IPS-18a (cell line): Measurements from ENCODE around the gene RARRES2.
A peak's percentile ranks its signal among the peaks of the same experiment; 100 is the strongest.

ENCODE experiments used
- H3K27ac ChIP-seq: one replicate; pipeline ENCODE4 v1.5.1; 2013; ENCODE audit warnings: low read length
- H3K27me3 ChIP-seq: one replicate; pipeline ENCODE4 v1.6.1; 2013; ENCODE audit warnings: mild to moderate bottlenecking, low read length; ENCODE audit not compliant: control insufficient read depth, insufficient read depth
- H3K36me3 ChIP-seq: one replicate; pipeline ENCODE4 v1.6.1; 2013; ENCODE audit warnings: low read depth, low read length; ENCODE audit not compliant: control insufficient read depth
- H3K4me1 ChIP-seq: one replicate; pipeline ENCODE4 v1.6.1; 2013; ENCODE audit warnings: low read depth, low read length; ENCODE audit not compliant: control insufficient read depth
- H3K4me3 ChIP-seq: one replicate; pipeline ENCODE4 v1.5.1; 2013; ENCODE audit warnings: low read length
- H3K9ac ChIP-seq: one replicate; pipeline ENCODE4 v1.6.1; 2013; ENCODE audit warnings: mild to moderate bottlenecking, low read length, moderate library complexity
- H3K9me3 ChIP-seq: one replicate; pipeline ENCODE4 v1.6.1; 2013; ENCODE audit warnings: low read depth, low read length; ENCODE audit not compliant: control insufficient read depth

RARRES2 gene

DNA sequence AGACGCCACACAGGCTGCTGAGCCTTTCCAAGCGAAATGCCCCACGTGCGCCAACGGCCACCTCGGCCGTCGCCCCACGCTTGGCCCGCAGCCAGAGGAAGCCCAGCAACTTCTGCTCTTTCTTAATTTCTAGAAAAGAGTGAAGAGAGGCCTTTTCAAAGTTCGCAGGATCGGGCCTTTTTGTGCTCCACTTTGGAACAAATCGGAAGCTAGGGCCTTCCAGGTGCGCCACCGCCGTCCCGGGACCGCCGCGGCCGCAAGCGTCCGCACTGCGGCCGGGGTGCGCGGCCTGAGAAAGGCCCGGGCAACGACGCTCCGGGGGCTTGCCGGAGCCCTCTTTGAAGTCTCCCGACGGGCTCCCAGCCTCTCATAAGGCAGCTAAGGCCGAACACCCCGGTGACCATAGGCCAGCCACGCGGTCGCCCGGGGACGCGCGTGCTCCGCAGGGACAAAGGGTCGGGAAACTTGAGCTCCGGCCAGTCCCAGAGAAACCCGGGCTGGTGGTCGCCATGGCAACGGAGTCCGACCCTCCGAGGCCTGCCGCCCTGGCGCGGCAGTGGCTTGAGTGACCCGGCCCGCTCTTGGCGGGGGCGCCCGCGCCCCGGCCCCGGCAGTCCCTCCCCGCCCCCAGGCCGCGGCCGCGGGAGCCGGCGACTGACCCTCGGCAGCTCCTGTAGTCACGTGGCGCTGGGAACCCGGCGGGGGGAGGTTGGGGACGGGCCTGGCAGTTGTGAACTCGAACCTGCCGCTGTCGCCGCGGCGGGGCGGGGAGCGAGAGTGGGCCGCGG is 26.9 kb upstream of the RARRES2 start, which contains the start of gene REPIN1:
TSS of gene REPIN1 (plus strand) at position 727 of the 788 bp plus-strand sequence. CDS start 890 bp downstream, outside the sequence.
- Histone ChIP-seq H3K9ac (peak within 1 kb of the TSS; percentile 92), H3K36me3 (peaks cover 28% of the 10 kb centered on the region), H3K9me3 (no peaks in the 10 kb centered on the region), H3K27ac (peak within 1 kb of the TSS; percentile 98), H3K27me3 (no peaks in the 10 kb centered on the region), H3K4me1 (peaks cover 30% of the 10 kb centered on the region), H3K4me3 (peak within 1 kb of the TSS; percentile 96)

DNA sequence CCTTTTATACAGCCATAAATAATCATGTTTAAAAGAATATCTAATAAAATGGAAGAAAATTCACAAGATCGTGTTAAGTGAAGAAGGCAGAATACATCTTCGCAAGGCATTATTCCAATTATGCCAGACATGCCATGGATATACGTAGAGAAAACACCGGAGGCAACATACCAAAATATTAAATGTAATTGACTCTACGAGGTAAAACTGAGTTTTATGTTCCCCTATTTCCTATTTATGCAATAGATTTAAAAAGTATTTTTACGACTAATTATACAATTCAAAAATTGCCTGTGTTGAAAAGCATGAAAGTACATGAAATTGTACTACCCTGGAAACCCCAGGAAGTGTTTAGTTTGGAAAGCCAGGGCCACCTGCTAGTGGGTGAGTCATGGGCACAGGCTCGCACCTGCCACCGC is 26.3 kb upstream of the RARRES2 start:
- Histone ChIP-seq H3K9me3 (no peaks in the 10 kb centered on the region), H3K27me3 (no peaks in the 10 kb centered on the region), H3K4me1 (peaks cover 35% of the 10 kb centered on the region), H3K27ac (peak overlapping the region; percentile 76), H3K9ac (peak overlapping the region; percentile 92), H3K4me3 (peak overlapping the region; percentile 96), H3K36me3 (peaks cover 22% of the 10 kb centered on the region)

DNA sequence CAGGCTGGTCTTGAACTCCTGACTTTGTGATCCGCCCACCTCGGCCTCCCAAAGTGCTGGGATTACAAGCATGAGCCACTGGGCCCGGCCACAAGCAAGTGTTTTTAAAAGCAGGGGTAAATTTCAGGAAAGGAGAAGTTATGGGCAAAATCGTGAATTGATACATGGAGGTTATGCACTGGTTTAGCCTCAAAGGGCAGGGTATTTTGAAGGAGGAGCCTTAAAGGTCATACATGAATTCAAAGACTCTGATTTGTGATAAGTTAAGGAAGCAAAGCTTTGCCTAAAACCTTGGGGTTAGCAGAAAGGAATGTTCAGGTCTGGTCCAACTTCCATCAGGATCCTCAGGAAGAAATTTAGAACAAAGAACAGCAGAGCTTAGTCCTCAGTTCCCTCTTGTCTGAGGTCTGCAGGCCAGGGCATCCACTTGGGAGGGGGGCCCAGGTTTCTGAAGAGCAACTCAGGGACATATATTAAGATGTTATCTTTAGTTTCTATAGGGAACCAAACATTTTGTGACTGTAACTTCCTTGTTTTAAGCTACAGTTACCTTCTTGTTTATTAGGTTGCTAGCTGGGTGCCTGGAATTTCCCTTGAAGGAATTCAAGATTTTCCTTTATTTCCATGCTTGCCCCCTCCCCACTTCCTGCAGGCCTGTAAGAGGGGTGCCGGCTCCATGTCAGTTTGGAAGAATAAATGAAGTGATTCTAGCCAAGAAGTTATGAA is 24.4 kb upstream of the RARRES2 start:
- Histone ChIP-seq H3K9ac (no peak overlapping the region), H3K4me1 (peaks cover 51% of the 10 kb centered on the region), H3K36me3 (peaks cover 10% of the 10 kb centered on the region), H3K27ac (peak overlapping the region; percentile 2), H3K9me3 (no peaks in the 10 kb centered on the region), H3K4me3 (no peak overlapping the region), H3K27me3 (no peaks in the 10 kb centered on the region)

DNA sequence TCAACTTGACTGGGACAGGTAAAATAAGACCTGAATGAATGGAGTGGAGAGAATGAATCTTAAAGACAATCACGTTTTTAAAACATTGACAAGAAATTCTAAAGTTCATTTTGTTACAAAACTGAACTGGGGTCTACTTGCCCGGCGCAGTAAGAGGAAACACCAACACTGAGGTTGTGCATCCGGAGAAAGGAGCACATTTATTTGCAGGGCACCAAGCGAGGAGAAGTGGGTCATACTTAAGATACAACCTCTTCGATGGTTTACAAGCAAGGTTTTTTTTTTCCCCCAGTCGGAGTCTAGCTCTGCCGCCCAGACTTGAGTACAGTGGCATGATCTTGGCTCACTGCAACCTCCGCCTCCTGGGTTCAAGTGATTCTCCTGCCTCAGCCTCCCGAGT is 23.8 kb upstream of the RARRES2 start:
- Histone ChIP-seq H3K4me1 (peaks cover 46% of the 10 kb centered on the region), H3K4me3 (no peak overlapping the region), H3K36me3 (peaks cover 5% of the 10 kb centered on the region), H3K9ac (no peak overlapping the region), H3K27me3 (no peaks in the 10 kb centered on the region), H3K9me3 (no peaks in the 10 kb centered on the region), H3K27ac (no peak overlapping the region)

DNA sequence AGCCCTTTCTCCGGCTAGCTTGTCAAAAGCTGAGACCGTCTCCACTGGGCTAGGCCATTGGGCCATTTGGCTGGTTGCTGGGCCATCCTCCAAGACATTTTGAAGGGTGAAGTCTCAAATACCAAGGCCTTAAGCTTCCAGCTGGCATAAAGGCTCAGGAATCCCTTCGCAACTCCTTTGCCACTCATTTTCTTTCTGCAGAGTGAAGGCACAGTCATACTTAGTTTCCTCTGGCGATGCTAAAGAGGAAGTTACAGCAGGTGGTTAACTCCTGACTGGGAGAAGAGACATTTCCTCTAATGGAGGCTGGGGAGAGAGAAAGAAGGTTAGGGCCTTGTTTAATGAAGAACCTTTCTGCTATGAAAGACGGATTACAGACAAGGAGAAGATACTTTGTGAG is 22.4 kb upstream of the RARRES2 start:
- no peaks in the 10 kb centered on the region for H3K9me3 ChIP-seq
- H3K27ac ChIP-seq, result no peak overlapping the region
- no peaks in the 10 kb centered on the region for H3K36me3 ChIP-seq
- no peak overlapping the region for H3K4me3 ChIP-seq
- peaks cover 38% of the 10 kb centered on the region for H3K4me1 ChIP-seq
- no peak overlapping the region for H3K9ac ChIP-seq
- no peaks in the 10 kb centered on the region for H3K27me3 ChIP-seq

DNA sequence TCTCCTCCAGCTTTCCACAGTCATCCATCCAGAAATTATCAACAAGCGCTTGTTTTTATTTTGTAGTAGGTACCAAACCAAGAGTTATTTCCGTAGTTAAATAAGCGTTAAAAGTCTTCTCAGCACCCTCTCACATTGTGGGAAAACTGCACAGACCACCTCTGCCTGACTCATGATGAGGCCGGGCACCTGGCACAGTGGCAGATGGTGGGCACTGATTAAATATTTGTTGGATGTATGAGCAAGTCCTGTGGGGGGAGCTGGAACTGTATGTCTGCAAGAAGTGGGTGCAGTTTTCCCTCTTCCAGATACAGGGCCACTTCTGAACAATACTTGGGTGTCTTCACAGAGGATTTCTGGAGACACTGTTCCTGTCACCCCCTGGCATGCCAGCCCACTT is 21.9 kb upstream of the RARRES2 start:
- Histone ChIP-seq H3K27me3 (no peaks in the 10 kb centered on the region), H3K27ac (no peak overlapping the region), H3K9me3 (no peaks in the 10 kb centered on the region), H3K36me3 (no peaks in the 10 kb centered on the region), H3K9ac (no peak overlapping the region), H3K4me1 (peaks cover 38% of the 10 kb centered on the region), H3K4me3 (no peak overlapping the region)

DNA sequence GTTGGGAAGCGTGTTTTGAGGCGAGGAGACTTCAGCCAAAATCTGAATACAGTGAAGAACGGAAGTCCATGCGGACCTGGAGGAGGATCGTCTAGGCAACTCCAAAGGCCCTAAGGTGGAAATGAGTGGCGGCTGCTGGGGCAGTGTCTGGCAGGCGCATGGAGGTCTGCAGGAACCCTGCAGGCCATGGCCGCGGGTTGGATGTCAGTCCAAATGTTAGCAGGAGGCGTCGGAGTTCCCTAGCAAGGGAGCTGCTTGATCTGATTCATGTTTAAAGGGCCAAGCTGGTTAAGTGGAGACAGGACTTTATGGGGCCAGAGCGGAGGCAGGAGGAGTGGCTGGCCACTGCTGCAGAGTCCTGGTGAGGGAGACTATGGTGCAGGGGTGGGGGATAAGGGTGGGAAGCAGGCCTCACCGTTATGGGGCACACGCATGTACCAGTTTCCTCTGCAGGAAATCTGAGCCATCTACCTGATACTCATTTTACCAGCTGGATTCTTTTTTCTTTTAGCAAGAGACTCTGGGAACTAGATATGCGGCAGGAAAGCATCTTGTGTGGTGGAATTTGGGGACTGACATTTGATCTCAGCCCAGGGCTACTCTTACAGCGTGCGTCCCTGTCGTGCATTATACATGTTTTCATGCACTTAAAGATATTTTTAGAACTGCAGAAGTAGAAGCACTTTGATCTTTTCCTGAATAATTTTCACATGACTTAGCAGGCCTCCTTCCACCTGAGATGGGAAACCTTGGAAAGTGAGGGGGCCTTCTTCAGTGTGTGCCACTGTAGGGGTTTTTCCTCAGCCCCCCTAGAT is 20.6 kb upstream of the RARRES2 start:
- no peak overlapping the region for H3K9ac ChIP-seq
- H3K27ac ChIP-seq, result no peak overlapping the region
- H3K9me3 ChIP-seq, result no peaks in the 10 kb centered on the region
- H3K27me3 ChIP-seq, result no peaks in the 10 kb centered on the region
- peaks cover 42% of the 10 kb centered on the region for H3K4me1 ChIP-seq
- no peaks in the 10 kb centered on the region for H3K36me3 ChIP-seq
- H3K4me3 ChIP-seq, result no peak overlapping the region

DNA sequence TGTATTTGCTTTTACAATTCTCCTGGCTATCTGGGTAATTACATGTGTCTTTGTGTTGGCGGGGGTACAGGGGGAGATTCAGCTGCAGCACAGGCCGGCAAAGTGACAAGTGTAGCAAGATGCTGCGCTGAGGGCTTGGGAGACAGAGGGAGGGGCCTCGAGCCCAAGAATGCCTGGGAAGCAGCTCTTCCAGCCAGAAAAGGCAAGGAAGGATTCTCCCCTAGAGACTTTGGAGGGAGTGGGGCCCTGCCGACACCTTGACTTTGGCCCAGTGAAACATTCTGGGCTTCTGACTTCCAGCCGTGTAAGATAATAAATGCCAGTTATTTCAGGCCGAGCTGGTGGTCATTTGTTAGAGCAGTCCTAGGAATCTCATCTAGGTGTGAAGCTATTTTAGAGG is 20.0 kb upstream of the RARRES2 start:
- Histone ChIP-seq H3K27me3 (no peaks in the 10 kb centered on the region), H3K9ac (no peak overlapping the region), H3K9me3 (no peaks in the 10 kb centered on the region), H3K4me3 (no peak overlapping the region), H3K27ac (no peak overlapping the region), H3K36me3 (no peaks in the 10 kb centered on the region), H3K4me1 (peaks cover 42% of the 10 kb centered on the region)

DNA sequence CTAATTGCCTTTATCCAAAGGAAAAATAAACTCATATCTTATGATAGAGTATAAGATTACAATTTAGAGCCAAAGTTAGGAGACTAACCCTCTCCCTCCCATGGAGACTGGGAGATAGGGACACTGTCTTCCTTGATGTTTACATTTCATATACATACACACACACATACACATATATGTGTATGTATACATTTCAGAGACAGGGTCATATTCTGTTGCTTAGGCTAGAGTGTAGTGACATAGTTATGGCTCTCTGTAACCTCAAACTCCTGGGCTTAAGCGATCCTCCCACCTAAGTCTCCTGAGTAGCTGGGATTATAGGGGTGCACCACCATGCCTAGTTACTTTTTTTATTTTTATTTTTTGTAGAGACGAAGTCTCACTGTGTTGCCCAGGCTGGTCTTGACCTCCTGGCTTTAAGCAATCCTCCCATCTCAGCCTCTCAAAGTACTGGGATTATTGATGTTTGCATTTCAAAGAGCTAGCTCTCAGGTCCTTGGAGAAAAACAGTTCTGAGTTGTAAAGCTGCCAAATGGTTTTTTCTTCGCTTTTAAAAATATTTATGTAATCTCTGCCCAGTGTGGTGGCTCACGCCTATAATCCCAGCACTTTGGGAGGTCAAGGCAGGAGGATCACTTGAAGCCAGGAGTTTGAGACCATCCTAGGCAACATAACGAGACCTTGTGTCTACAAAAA is 19.1 kb upstream of the RARRES2 start:
- H3K9ac ChIP-seq, result no peak overlapping the region
- no peaks in the 10 kb centered on the region for H3K9me3 ChIP-seq
- H3K36me3 ChIP-seq, result no peaks in the 10 kb centered on the region
- no peaks in the 10 kb centered on the region for H3K27me3 ChIP-seq
- H3K27ac ChIP-seq, result no peak overlapping the region
- H3K4me1 ChIP-seq, result peaks cover 35% of the 10 kb centered on the region
- H3K4me3 ChIP-seq, result no peak overlapping the region

DNA sequence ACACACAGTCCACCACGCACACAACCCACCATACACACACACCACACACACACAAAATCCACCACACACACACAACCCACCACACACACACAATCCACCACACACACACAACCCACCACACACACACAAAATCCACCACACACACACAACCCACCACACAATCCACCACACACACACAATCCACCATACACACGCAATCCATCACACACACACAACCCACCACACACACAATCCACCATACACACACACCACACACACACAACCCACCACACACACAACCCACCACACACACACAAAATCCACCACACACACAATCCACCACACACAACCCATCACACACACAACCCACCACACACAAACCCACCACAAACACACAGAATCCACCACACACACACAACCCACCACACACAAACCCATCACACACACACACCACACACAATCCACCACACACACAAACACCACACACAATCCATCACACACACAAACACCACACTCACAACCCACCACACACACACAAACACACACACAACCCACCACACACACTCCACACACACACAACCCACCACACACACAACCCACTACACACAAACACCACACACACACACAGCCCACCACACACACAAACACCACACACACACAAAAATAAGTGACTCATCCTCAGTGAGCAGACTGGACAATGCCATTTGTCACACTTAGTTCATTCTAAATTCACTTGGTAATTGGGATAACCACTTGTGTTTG is 18.4 kb upstream of the RARRES2 start:
- Histone ChIP-seq H3K27me3 (no peaks in the 10 kb centered on the region), H3K4me3 (no peak overlapping the region), H3K9ac (no peak overlapping the region), H3K36me3 (no peaks in the 10 kb centered on the region), H3K4me1 (peaks cover 35% of the 10 kb centered on the region), H3K9me3 (no peaks in the 10 kb centered on the region), H3K27ac (no peak overlapping the region)
